Lower lobe of right lung (tissue), 2 donors: Measurements from ENCODE around the gene PPFIA1. TPM values are rescaled to one million over a fixed set of nuclear protein-coding genes. Genes with fewer than 3 reads are reported as not detected.

Source experiments
- ATAC-seq, 2 donors: fragments of 200-7000 bp; cut with Tn5 transposase; one replicate each; pipeline ENCODE4 v1.9.1; 2020 to 2022; ENCODE audit warnings: mild to moderate bottlenecking in 2 of 2, moderate library complexity in 2 of 2
- DNase-seq: peaks from one replicate; pipeline ENCODE4 v3.0.0-alpha.2; 2020
- H3K27ac ChIP-seq: fragments of 200-600 bp; one replicate; pipeline ENCODE4 v1.8.0; 2022
- H3K27me3 ChIP-seq: fragments of 200-600 bp; one replicate; pipeline ENCODE4 v1.8.0; 2022; ENCODE audit warnings: low read depth
- H3K36me3 ChIP-seq: fragments of 200-600 bp; one replicate; pipeline ENCODE4 v1.8.0; 2022; ENCODE audit warnings: mild to moderate bottlenecking
- H3K4me1 ChIP-seq: fragments of 200-600 bp; one replicate; pipeline ENCODE4 v1.8.0; 2022
- H3K4me3 ChIP-seq: fragments of 200-600 bp; one replicate; pipeline ENCODE4 v1.8.0; 2022; ENCODE audit warnings: mild to moderate bottlenecking
- H3K9me3 ChIP-seq: fragments of 200-600 bp; one replicate; pipeline ENCODE4 v1.8.0; 2022
- CTCF ChIP-seq: fragments of 200-600 bp; IDR thresholded peaks from one replicate; pipeline ENCODE4 v1.8.0; 2022; ENCODE audit warnings: antibody characterized with exemption, mild to moderate bottlenecking
- intact Hi-C: fragments of 100-400 bp; cut with DNase I; formaldehyde crosslinking; loops from one replicate; pipeline ENCODE4 v1.11.0; 2022
- total RNA-seq: library from RNA; stranded (reverse); fragmentation: NEBNext Ultra II Directional; extraction: Animal tissue kit (Norgen Biotek cat#: 25700); gene quantifications from one replicate; pipeline ENCODE4 v1.2.1, GENCODE V29; 2021
- donor health status: DM: no; HTN: yes; CAD: no; lungs with severe emphysema.

The PPFIA1 gene
- total RNA-seq, 1 donor from 2014 or later, result 81.0 TPM

- TF ChIP-seq CTCF, result no peak
- intact Hi-C loops, result no loop called here
- no peak for DNase-seq
Observed at GRCh38 chr11:70272009-70272408, 1.5 kb downstream of the PPFIA1 start.

GRCh38 chr11:70278994-70279393, 8.5 kb downstream of the PPFIA1 start:
- H3K27me3 ChIP-seq, result no peaks in the 10 kb centered on the region
- intact Hi-C loops, result no loop called here
- ATAC-seq (peak in 1 of 2 donors; percentile 64), DNase-seq (no peak)
- no peak for TF ChIP-seq CTCF
- peaks cover 72% of the 10 kb centered on the region for H3K36me3 ChIP-seq
- H3K4me1 ChIP-seq, result peaks cover 16% of the 10 kb centered on the region
- no peak overlapping the region for H3K4me3 ChIP-seq
- H3K9me3 ChIP-seq, result no peaks in the 10 kb centered on the region
- H3K27ac ChIP-seq, result no peak overlapping the region

More at GRCh38 chr11:70272009-70272408, 1.5 kb downstream of the PPFIA1 start:
- Histone ChIP-seq H3K36me3 (peaks cover 45% of the 10 kb centered on the region), H3K27ac (no peak overlapping the region), H3K9me3 (no peaks in the 10 kb centered on the region), H3K27me3 (no peaks in the 10 kb centered on the region), H3K4me3 (peak overlapping the region; percentile 75), H3K4me1 (peaks cover 24% of the 10 kb centered on the region)
- ATAC-seq, result no peak

- Histone ChIP-seq H3K27me3 (no peaks in the 10 kb centered on the region), H3K36me3 (peaks cover 73% of the 10 kb centered on the region), H3K4me3 (no peak overlapping the region), H3K9me3 (no peaks in the 10 kb centered on the region), H3K27ac (peak overlapping the region; percentile 6), H3K4me1 (peaks cover 16% of the 10 kb centered on the region)
- ATAC-seq, result no peak
- DNase-seq, result no peak
- intact Hi-C loops, result no loop called here
- TF ChIP-seq CTCF, result no peak
Observed at GRCh38 chr11:70281156-70281609, 10.7 kb downstream of the PPFIA1 start.

- Histone ChIP-seq H3K27me3 (no peaks in the 10 kb centered on the region), H3K27ac (no peak overlapping the region), H3K9me3 (no peaks in the 10 kb centered on the region), H3K4me3 (no peak overlapping the region), H3K36me3 (peaks cover 75% of the 10 kb centered on the region), H3K4me1 (peaks cover 16% of the 10 kb centered on the region)
- ATAC-seq, result peak in 1 of 2 donors; percentile 50
- TF ChIP-seq CTCF, result no peak
- DNase-seq, result no peak
- intact Hi-C loops, result no loop called here
Observed at GRCh38 chr11:70282012-70282411, 11.5 kb downstream of the PPFIA1 start.

- Histone ChIP-seq H3K9me3 (no peaks in the 10 kb centered on the region), H3K4me1 (no peaks in the 10 kb centered on the region), H3K4me3 (no peak overlapping the region), H3K36me3 (peaks cover 83% of the 10 kb centered on the region), H3K27ac (no peak overlapping the region), H3K27me3 (no peaks in the 10 kb centered on the region)
- intact Hi-C loops, result no loop called here
- DNase-seq (no peak), ATAC-seq (no peak)
- TF ChIP-seq CTCF, result no peak
Observed at GRCh38 chr11:70288721-70289120, 18.2 kb downstream of the PPFIA1 start.

GRCh38 chr11:70289582-70289981, 19.1 kb downstream of the PPFIA1 start:
- Histone ChIP-seq H3K4me1 (peaks cover 5% of the 10 kb centered on the region), H3K4me3 (no peak overlapping the region), H3K36me3 (peaks cover 81% of the 10 kb centered on the region), H3K27me3 (no peaks in the 10 kb centered on the region), H3K9me3 (no peaks in the 10 kb centered on the region), H3K27ac (no peak overlapping the region)
- no peak for DNase-seq
- TF ChIP-seq CTCF, result no peak
- ATAC-seq, result no peak
- intact Hi-C loops, result no loop called here
